ENCODE measurements around the gene HPRT1. TPM values are rescaled to one million over a fixed set of nuclear protein-coding genes. Genes with fewer than 3 reads are reported as not detected.

The HPRT1 gene
- 18.1 and 21.0 TPM in 2 replicates for total RNA-seq

GRCh38 chrX:134460005-134460861 is at the start of gene HPRT1:
Gene HPRT1, plus strand, starts transcription at chrX:134460165. Its CDS starts 147 bp downstream, at chrX:134460312.

Other genes with a start within 250 kb of the HPRT1 start
- gene CCDC160, start 223.0 kb upstream of the HPRT1 start, total RNA-seq, result not detected in 2 replicates
- gene PHF6, start 86.9 kb upstream of the HPRT1 start, total RNA-seq, result 22.3 and 43.3 TPM in 2 replicates
- gene PLAC1, start 198.3 kb downstream of the HPRT1 start, total RNA-seq, result under 0.01 TPM in 1 of 2 replicates, not detected in the other